ENCODE results near the gene PIP5K1B.

- TF ChIP-seq EZH2 (IDR thresholded peaks at IDR 0.05; ENCODE audit: low read length, unreplicated experiment) = no peak
- TF ChIP-seq, protein P1, sequence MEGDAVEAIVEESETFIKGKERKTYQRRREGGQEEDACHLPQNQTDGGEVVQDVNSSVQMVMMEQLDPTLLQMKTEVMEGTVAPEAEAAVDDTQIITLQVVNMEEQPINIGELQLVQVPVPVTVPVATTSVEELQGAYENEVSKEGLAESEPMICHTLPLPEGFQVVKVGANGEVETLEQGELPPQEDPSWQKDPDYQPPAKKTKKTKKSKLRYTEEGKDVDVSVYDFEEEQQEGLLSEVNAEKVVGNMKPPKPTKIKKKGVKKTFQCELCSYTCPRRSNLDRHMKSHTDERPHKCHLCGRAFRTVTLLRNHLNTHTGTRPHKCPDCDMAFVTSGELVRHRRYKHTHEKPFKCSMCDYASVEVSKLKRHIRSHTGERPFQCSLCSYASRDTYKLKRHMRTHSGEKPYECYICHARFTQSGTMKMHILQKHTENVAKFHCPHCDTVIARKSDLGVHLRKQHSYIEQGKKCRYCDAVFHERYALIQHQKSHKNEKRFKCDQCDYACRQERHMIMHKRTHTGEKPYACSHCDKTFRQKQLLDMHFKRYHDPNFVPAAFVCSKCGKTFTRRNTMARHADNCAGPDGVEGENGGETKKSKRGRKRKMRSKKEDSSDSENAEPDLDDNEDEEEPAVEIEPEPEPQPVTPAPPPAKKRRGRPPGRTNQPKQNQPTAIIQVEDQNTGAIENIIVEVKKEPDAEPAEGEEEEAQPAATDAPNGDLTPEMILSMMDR (conservative IDR thresholded peaks at IDR 0.05; ENCODE audit: low read depth, low read length) = no peak
- TF ChIP-seq EZH2phosphoT487 (IDR thresholded peaks at IDR 0.05; ENCODE audit: borderline replicate concordance, low read length) = no peak
These were observed 269.4 kb downstream of the PIP5K1B start for GRCh38 chr9:68974431-68974830.

Measured in PC-3 (cell line).